HS-5 (cell line): ENCODE results near the gene RRBP1.

Experiments
- DNase-seq: peaks from one replicate; pipeline ENCODE4 v3.0.0-alpha.2; 2012; ENCODE audit warnings: low read depth

RRBP1 gene

DNA sequence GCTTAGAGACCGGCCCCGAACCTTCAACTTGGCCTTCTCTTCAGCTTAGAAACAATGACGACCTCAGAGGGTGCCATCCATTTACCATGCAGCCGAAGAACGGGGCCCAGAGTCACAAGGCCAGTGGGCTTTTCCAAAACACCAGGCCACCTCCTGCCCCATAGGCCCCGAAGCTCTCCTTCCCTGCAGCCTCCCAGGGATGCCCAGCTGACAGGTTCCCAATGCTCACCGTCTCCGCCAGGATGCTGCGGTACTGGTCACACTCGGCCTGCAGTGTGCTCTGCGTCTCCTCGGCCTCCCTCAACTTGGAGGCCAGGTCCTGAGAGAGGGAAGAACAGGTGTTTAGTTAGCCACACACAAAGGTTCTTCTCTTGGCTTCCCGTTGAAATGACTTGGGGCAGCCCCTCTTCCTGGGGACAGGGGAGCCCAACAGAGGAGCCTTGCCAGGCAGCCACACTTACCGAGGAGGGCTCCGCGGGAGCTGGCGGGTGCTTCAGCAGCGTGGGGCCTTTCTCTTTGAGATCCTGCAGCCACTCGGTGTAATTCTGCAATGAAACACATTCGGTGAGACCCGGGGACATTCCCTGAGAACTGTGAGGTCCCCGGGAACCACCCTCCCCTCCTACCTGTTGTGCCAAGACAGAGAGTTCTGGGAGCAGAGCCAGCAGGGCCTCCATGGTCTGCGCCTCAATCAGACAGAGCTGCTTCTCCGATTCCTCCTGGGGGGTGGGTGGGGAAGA, 60.6 kb downstream of the RRBP1 start:
- DNase-seq = no peak

- no peak for DNase-seq
Measured at GRCh38 chr20:17620371-17621228, 61.4 kb downstream of the RRBP1 start.

DNA sequence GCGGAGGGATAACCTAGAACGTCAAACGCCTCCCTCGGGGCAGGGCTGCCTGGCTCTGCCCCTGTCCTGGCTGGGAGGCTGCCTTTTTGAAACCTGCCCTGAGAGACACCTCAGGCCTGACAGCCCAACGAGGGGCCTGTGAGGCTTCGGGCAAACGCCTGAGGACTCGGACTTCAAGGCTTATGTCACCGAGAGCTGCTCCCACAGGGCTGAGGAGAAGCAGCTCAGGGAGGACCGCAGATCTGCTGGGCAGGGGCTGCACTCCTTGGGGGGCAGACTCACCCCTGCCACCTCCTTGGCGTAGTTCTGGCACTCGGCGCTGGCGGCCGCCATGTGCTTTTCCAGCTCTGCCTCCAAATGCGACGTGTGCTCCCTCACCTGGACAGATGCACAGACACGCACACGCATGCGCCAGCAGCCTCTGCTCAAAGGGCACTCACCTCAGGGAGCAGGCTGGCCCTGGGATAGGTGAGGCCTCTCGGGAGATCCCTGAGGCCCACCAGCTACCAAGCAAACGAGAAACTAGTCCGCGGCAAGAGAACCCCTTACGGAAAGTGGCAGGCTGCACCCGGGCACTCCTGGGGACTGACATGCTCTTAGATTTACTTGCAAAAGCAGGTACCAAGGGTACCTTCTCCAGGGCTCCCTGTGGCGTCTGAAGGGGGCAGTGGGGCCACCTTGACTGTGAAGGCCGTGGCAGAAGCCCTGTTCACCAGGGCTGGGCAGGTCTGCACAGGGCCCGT, 62.5 kb downstream of the RRBP1 start:
- no peak for DNase-seq

DNA sequence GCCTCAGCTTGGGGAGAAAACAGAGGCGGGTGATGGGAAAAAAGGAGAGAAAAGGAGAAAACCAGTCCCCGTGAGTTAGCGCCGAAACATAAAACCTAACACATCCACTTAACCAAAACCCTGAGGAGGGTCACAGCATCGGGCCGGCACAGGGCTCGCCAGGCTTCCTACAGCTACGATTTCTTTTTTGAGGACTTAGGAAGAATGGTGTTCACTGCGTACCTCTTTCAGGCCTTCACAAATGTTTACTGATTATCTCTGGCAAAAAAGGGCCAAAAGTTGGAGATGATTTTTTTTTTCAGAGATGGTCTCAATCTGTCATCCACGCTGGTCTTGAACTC, 63.4 kb downstream of the RRBP1 start:
- no peak for DNase-seq

- no peak for DNase-seq
Measured at GRCh38 chr20:17617868-17618672, 64.0 kb downstream of the RRBP1 start.

DNA sequence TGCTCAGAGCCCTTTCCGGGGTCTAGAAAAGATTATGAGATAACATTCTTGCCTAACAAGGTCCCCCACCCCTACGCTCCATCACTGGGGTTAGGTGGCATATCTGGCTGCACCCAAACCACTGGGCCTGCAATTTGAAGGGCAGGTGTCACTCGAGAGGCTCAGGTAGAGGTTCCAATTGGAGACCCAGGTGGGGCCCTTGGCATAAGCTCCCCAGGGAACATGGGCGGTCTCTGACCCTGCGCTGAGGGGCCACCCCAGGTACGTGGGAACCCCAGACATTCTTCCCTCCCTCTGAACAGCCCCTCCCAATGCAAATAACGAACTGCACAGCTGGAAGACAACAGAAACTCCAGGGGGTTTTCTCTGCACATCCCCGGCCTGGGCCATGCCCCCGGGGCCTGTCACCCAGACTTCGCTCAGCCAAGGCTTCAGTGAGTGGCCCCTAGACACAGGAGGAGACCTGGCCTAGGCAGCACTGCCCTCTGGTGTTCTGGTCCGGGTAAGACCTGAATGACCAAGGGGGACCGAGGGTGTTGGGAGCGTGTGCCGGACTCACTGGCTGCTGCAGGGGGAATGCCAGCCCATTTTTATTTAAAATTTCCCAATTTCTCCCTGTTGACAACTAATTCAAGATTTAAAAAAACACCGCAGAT, 64.7 kb downstream of the RRBP1 start:
- DNase-seq = no peak

- DNase-seq = no peak
Measured at GRCh38 chr20:17616480-17617211, 65.4 kb downstream of the RRBP1 start.

- no peak for DNase-seq
Measured at GRCh38 chr20:17615645-17616479, 66.2 kb downstream of the RRBP1 start.

GRCh38 chr20:17614812-17615644, 67.0 kb downstream of the RRBP1 start:
- DNase-seq = no peak

DNA sequence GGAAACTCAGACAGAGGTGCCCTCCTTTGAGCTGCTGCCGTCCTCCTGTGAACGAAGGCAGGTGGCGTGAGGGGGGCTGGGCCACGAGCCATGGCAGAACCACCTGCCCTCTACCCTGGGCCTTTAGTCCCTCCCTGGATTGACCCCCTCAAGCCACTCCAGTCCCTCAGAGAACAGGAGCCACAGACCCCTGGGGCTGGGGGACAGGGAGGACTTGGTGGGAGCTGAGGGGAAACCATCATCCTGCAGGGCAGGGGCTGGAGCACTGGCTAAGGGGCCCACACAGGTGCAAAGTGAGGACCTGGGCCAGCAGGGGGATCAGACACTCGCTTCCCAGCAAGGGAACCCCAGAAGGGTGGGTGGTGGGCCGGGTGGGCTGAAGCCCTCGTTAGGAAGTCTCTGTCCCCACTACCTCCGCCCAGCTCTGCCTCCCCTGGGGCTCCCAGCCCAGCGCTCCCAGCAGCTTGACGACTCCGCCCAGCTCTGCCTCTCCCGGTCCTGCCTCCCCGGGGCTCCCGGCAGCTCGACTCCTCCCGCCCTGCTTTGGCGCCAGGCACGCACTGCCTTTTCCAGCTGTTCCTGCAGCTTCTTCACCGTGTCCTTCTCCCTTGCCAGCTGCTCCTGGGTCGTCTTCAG, 67.7 kb downstream of the RRBP1 start:
- no peak for DNase-seq

GRCh38 chr20:17613328-17614175, 68.5 kb downstream of the RRBP1 start:
- no peak for DNase-seq

DNA sequence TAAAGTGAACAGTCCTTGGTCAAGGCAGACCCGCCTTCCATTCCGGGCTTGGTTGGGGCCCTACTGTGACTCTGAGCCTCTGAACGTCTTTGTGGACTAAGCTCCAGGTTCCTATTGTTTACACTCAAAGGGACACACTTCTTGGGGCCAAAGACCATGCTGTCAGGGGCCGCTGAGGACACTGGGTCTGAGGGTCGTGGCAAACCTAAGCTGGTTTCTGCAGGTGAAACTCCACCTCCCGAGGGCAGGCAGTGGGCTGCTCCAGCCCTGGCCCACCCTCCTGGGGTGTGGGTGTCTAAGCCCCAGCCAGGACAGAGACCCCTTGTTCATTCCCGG, 69.1 kb downstream of the RRBP1 start:
- DNase-seq = no peak

DNA sequence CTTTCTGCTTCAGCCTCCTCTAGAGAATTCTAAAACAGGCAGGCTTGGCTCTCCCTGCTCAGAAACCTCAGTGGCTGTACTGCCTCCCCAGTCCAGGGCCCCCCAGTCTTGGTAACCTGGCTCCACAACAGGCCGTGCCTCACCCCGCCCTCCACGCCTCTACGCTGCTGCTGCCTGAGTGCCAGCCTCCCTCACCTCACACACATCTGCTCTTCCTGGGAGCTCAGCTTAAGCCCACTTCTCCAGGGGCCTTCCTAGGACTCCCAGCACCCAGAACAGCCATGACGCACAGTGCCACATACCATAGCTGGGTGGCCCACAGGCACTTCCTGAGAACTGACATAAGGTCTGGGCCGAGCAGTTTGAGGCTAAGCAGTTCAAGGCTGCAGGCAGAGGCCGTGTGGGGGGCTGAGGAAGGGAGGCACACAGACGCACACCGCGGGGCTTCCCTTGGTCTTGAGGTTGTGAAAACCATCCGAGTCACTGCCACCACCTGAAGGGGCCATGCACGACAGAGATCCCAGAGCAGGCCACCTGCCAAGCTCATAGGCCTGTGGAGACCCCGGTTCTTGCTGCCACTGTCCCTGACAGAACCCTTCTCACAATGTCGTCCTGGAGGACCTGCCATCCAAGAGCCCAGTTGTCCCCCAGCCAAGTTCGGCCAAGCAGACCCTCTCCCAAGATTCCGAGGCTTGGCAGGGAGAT, 69.6 kb downstream of the RRBP1 start:
- DNase-seq = no peak

- no peak for DNase-seq
Measured at GRCh38 chr20:17611540-17612286, 70.3 kb downstream of the RRBP1 start.

- DNase-seq = no peak
Measured at GRCh38 chr20:17611290-17611539, 70.8 kb downstream of the RRBP1 start.

DNA sequence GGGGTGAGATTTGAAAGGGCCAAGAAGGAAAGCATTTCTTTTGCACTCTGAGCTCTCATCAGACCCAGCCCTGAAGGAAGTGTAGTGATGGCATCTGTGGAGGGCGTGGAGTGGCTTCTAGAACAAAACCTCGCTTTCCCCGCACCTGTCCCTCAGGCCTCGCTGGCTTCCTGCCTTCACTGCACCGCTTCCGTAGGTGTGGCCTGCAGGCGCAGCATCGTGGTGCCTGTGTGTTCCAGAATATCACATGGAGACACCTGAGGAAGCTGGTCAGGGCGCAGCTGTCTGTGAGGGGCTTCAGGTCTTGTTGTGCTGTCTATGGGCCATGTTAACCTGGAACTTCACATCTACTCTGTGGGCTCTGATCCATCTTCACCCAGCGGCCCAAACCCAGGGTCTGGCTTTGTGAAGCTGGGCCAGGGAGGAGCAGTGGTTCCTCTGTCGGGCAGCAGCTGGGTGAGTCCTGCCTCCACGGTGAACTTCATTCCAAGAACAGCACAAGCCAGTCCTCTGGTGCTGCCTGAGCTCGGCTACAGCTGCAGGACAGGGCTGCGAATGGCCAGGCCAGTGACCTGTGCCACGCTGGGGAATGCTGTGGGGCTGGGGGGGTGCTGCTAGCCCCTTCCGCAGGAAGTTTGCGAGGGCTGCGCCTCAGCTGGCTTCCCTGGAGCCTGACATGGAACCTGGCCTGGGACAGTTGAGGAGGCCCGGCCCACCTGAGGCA, 71.3 kb downstream of the RRBP1 start:
- no peak for DNase-seq
